Measurements from ENCODE around the gene PRXL2A.
"Not testable (repeated sequence)": the region's sequence is repeated elsewhere in the genome, so short reads cannot be mapped to it uniquely, and the experiment has no call there.

The PRXL2A gene

DNA sequence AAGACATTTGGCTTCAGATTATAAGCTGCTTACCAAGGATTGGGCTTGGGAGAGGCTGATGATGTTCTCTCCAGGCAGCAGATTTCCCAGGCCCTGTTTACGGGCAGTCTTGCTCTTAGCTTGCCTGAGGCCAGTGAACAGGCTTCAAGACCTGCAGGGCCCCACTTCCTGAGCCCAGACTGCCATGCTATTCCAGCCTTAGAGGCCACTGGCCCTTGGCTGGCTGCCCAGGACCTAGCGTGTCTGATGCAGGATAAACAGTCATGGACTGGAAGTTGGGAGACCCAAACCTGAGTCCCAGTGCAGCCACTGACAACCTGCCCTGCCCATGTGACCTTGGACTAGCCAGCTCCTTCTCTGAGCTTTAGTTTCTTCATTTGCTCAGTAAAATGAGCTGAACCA is 2.9 kb downstream of the PRXL2A start:
- DNase-seq (ENCODE audit: low spot score), result no peak

DNA sequence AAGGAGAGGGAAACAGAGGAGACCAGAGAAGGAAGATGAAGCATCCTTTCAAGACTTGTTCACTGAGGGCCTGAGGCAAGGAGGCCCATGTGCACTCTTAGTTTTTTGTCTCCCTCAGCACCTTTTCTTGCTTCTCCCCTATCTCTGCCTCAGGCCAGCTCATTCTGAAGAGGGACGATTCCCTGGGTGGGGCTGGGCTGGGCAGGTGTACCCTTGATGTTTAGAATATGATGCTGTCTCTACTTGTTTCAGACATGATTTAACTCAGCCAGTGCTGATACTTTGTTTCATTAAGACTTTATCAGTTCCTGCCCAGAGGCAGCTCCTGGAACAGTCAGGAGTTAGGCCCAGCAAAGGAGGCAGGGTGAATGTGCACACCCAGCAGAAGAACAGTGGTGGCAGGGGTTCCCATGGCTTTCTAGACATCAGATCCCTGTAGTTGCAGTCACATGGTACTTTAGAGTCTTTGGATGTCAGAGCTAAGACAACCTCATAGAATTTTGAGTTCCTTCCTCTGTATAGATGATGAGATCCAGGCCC is 3.4 kb downstream of the PRXL2A start:
- no peak for DNase-seq (ENCODE audit: low spot score)

DNA sequence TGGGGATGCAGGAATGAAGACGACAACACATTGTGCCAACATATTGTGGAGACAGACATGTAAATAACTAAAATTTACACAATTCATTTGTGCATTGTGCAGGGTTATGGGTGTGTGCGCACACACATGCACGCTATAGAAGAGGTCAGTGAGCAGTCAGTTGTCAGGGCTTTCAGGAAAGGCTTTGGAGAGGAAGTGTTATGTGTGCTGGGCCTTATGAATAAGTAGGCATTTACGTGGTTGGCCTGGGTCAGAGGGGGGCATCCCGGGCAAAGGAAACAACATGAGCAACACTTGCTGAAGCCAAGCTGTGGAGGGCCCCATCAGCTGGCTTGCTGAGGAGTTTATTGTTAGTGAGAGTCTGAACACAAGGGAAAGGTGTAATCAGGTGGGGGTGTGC is 4.1 kb downstream of the PRXL2A start:
- DNase-seq (ENCODE audit: low spot score), result no peak

DNA sequence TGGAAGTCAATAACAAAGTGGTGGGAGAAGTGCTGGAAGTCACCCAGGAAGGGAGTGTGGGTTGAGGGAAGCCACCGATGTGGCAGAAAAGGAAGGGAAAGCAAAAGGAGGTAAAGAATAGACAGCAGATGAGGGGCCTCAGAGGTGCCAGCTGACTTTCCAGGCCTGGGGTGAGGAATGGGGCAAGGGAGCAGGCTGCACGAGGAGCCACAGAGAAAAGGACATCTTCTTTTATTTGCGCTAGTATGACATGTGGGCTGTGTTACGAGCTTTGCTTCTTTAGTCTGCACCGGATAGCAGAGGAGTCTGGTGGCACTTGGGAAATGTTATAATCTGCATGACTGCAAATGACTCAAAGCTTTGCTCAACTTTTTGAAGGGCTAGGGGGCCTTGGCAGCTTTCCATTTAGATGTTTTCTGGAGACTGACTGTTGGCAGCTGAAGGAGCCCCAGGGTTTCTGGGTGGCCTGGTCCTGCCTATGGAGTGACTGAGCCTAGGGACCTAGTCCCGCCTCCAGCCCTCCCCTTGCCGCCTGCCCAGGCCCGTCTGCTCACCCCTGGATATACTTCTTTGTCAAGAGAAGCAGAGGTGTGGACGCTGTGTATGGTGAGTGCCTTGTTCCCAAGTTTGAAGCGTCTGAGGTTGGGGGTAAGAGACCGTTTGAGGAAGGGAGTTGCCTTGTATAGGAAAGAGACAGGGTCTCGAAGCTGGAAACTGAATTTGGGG is 5.1 kb downstream of the PRXL2A start:
- DNase-seq (ENCODE audit: low spot score), result no peak

DNA sequence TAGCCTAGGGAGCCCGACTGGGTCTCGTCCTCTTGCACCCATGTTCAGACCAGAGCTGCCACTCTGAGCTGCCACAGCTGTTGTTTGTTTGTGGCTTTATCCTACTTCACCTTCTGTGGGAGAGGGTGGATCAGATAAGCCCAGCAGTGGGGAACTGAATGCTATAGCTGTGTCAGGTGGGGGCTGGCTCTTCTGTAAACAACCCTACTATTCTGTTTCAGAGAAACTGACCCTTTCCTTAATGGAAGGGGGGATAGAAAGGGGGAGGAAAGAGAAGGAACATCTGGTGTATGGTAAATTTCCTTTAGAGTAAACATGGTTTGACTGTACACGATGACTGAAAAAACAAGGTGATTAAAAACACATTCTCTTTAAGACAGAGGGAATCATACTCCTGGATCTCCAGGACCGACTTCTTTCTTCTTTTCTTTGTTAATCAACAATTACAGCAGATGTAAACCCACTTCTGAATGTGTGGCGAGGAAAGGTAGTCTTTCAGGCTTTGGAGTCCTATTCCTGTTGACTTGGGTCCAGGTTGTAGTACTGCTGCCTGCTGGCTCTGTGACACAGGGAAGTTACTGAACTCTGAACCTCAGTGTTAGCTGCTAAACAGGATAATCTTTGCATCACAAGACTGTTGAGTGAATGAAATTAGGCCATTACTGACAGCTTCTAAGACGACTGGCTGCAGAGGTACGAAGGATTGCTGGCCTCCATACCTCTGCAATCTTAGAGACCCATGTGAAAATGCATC is 6.0 kb downstream of the PRXL2A start:
- DNase-seq (ENCODE audit: low spot score), result no peak

DNA sequence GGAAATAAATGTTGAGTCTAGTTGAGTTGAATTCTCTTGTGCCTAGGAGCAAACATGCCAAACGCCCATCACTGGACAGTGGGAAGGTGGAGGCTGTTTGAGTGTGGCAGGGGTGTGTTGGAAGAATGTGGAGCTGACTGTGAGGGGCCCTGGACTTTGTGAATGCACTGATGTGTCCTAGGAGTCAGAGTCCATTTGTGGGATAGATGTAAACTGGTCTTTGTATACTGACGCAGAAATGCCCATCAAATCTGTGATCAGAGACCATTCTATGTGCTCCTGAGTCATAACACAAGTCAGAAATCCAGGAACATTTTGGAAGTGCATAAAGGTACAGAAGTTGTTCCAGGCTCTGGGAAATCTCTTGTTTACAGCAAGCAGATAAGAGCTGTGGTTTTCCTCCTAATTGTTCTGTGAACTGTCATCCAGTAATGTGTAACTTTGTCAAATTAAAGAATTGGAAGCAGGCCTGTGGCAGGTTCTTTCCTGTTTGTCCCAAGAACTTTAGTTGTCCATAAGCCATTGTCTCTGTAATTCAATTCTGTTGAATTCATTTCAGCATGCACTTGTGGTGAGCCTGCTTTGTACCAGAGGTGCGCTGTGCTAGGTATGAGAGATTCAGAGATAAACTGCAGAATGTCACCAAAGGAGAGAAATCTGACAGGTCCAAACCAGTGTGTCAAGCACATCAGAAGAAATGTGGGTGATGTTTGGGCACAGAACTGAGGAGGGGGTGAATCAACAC is 7.6 kb downstream of the PRXL2A start:
- DNase-seq (ENCODE audit: low spot score), result no peak

DNA sequence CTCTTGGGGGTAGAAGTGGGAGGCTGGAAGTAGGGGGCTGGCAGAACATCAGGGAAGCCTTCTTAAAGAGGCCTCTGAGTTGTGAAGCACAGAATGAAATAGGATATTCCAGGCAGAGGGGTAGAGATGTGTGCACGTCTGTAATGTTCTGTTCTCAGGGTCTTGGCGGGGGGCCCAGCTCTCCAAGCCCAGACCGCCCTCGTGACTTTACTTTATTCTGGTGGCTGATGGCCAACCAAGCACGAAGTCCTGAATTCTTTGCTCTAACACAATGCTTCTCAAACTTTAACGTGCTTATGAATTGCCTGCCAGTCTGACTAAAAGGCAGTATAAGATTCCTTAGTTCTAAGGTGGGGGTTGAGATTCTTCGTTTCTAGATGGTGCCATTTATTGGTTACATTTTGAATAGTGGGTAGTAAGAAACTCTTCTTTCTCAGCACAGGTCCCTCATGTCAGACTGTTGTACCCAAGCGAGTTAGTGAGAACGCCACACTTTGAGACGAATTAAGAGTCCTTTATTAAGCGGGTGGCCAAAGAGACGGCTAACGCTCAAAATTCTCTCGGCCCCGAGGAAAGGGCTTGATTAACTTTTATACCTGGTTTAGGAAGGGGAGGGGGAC is 8.2 kb downstream of the PRXL2A start:
- no peak for DNase-seq (ENCODE audit: low spot score)

DNA sequence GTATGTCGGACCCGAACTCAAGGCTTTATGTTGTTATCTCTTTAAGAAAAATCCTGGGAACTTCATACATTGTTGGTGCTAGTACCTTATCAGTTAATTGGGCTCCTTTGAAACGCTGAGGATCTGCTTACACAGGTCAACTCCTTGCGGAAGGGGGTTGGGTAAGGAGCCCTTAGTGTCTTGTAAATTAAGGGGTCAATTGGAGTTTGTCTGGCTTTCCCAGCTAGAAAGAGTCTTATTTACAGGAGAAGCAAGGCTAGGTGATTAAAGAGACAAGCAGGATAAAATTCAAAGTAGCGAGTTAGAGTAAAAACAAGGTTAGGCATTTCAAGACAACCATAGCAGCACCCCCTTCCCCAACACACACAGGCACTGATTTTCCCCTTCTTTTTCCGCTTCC is 8.9 kb downstream of the PRXL2A start:
- DNase-seq (ENCODE audit: low spot score), result not testable (repeated sequence)

DNA sequence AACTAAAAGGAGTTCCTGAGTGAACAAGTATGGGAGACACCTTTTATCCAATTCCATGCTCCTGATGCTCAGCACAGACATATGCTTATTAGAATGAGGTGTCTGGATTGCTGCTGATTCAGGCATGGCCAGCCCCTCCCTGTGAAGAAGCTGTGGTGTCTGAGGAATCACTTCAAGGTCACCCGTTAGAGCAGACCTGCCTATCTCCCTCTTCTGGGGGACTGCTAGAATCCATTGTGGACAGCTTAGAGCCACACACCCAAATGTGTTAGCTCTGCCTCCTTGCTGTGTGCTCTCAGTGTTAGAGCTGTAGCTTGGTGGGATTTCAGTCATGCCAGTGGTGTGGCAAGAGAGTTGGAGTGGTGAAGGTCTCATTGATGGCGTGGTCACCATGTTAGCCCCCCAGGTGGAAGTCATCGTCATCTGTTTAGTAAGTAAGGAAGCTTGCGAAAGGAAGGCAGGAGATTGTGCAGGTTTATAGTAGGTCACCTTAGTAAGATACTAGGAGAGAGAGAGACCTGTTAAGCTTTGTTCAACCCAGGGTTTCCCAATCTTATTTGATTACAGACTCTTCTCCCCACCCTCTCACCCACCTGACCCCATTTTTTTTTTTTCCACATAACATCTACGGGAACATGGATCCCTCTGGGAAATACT is 12.8 kb downstream of the PRXL2A start:
- DNase-seq (ENCODE audit: low spot score), result peak; percentile 2

DNA sequence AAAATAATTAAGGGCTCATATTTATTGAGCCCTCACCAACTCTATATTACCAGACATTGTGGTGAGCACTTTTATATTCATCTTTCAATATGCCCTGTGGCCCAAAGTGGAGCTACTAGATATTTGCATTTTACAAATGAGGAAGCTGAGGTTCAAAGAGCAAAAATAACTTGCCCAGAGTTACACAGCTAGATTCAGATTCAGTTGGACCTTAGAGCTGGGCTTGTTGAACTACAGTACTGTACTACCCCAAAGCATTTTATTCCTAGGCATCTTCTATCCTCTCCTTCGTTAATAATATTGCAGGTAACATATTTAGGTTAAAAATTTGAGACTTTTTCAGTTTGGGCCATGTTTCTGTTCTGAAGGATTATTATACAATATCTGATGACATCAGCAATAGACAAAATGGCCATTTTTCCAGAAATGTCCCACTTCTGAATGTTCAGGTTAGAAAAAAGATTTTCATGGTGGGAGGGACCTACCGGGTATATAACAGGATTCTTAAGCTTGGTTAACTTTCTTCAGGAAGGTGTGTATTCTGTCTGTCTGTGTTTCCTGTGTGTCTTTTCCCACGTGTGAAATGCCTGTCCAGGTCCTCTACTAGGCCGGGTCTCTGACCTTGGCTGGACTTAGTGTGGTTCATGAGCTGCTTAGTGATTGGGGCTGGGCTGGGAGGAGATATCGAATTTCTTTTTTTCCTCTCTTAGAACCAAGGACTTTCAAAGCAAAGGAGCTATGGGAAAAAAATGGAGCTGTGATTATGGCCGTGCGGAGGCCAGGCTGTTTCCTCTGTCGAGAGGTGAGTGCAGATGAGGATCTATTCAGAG is 13.6 kb downstream of the PRXL2A start:
- DNase-seq (ENCODE audit: low spot score), result peak; percentile 56

DNA sequence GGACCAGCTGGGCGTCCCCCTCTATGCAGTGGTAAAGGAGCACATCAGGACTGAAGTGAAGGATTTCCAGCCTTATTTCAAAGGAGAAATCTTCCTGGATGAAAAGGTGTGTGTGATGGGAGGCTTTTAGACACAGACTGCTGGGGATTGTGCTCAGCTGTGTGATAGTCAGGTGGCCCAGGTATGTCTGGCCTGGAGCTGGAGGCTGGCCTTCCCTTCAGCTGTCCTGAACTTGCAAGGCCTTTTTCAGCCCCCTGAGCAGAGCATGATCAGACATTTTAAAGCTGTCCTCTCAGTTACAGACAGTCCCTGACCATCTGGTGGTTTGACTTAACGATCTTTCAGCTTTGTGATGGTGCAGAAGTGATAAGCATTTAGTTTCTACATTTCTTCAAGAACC is 17.6 kb downstream of the PRXL2A start:
- DNase-seq (ENCODE audit: low spot score), result no peak

DNA sequence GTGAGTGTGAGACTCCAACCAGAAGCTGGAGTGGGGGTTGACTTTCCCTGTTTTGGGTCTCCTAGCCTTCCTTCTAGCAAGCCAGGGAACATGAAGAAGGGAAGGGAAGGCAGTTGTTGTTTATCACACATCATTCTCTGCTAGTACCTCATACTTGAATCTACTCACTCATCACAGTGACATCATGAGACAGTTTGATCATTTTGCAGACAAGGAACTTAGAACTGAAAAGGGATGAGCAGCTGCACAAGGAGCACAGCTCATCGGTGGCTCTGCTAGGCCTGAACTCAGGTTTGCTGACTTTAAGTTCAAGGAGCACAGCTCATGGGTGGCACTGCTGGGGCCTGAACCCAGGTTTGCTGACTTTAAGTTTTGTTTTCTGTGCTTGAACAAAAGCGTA is 19.2 kb downstream of the PRXL2A start:
- DNase-seq (ENCODE audit: low spot score), result no peak

DNA sequence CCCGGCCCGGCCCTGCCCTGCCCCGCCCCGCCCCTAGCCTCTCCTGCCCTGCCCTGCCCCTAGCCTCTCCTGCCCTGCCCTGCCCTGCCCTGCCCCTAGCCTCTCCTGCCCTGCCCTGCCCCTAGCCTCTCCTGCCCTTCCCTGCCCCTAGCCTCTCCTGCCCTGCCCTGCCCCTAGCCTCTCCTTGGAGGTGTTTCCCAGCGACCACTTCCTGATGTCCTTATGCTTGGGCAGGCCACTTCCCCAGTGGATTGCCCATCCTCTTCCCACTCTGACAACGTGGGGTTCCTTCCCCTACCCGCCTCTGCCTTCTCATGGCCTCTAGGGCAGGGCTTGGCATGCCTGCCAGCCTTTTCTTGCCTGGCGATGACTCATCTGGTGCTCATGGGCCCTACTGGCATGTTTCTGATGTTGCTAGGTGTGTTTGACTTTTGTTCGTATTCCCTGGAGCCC is 21.2 kb downstream of the PRXL2A start:
- DNase-seq (ENCODE audit: low spot score), result no peak

DNA sequence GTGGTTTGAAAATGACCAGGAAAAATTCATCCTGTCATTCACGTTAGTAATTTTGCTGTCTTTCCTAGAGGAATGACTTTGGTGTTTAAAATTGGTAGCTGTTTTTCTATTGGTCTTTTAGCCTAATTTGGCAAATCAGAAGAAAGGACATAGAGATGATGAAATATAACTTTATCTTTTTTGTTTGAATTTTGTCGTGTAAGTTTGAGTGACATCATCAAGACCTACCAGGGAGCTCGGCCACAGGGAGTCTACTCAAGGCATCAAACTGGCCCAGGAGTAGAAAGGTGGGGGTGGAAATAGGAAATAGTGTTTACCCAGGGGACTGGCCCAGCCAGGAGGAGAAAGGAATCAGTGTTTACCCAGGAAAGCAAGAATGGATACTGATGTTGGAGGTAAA is 24.8 kb downstream of the PRXL2A start:
- DNase-seq (ENCODE audit: low spot score), result no peak

DNA sequence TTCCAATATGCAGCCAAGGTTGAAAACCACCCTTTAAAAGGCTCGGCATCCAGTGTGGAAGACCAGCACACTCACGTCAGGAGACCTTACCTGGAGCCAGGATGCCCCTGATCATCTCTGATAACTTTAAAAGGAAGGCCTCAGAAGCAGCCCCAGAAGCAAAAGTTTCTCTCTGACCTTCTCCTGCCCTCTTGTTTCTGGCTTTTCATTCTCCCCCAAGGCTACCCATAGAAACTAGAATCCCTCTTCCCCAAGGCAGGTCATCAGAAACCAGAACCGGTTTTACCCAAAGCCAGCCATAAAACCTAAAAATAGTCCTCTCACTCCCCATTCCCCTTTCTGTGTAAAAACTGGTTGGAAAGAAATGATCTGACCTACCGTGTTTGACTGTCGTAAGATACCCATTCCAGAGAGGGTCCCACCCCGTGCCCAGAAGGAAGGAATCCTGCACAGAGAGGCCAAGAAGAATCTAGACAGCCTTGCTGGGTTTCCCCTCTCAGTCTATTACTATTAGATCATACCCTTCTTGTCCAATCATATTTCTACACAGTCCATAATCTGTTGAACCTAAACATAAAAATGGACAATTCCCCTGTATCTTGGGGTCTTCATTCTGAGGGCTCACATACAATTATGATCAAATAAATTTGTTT is 28.2 kb downstream of the PRXL2A start:
- no peak for DNase-seq (ENCODE audit: low spot score)

DNA sequence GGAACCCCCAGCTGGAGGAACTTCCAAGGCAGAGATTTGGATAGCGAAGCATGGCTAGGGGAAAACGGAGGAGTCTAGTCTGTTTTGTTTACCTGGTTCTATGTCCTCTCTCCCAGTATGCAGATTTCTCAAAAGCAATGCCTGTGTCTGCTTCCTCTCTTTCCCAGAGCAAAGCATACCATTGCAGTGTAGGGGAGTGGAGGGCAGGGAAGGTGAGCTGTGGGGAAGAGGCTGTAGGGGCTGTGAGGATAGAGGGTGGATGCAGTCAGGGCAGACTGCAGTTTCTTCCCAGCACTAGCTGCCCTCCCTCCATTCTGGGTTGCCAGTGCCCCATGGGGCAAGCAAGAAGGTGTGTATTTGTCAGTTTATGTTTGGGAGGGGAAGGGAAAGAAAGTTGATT is 28.9 kb downstream of the PRXL2A start:
- no peak for DNase-seq (ENCODE audit: low spot score)

DNA sequence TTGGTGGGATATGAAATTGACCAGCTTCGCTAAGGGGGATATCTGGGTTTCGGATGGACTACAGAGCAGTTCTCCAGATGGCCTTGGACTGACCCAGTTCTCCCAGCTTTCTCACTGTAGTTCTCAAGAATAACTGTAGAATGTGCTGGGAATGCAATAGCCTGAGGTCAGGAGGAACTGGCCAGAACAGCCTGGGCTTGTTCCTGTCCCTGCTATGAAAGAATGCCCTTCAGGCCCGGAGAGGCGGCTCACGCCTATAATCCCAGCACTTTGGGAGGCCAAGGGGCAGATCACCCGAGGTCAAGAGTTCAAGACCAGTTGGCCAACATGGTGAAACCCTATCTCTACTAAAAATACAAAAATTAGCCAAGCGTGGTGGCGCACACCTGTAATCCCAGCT is 33.5 kb downstream of the PRXL2A start:
- no peak for DNase-seq (ENCODE audit: low spot score)

DNA sequence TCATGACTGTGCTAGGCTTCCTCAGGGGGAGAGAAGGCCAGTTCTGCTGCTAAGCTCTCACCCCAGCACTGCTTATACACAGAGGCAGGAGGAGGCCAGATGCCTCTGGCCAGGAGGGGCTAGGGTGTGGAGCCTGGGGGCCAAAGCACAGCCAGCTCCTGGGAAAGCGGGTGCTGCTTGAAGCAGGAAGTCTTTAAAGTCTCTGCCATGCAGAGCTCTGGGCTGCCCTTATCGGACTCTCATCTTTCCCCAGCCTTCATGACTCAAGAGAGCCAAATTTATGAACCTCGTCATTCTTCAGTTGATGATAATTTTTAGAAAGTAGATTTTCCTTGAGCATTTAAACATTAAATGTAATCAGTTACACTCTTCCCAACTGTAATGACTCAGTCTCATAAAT is 34.5 kb downstream of the PRXL2A start:
- no peak for DNase-seq (ENCODE audit: low spot score)

DNA sequence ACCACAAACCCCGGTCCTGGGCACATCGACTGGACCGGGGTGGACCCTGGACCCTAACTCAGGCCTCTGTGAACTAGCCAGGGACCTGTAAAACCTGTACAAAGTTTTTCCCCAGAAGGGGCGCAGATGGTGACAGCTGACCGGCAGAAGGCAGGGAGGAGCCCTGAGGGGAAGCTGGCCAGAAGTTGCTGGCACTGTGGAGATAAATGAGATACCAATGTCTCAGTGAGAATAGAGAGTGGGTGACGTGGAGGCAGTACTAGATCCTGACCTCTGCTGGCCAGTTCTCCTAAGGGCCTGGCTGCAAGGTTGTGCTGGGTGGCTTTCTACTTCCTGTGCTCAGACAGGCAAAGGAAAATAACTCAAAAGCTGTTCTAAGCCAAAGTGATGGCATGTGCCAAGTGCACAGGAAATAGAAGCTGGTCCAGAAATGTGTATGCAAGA is 35.2 kb downstream of the PRXL2A start:
- DNase-seq (ENCODE audit: low spot score), result peak; percentile 46

DNA sequence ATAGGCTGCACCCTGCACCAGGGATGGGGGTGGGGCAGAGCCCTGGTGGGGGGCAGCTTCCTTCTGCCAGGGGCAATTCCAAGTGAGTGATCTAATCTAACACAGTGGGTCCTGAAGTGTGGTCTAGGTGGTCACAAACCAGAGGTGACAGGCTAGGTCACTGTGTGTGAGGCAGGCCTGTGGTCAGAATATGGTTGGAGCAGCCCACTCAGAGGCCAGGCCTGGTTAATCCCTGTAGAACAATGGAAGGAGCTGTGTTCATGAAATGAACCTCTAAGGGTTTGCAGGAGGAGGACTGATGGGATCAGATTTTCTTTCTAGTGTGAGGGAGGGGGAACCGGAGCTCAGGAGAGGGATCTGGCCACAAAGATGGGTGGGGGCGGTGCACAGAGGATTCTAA is 35.8 kb downstream of the PRXL2A start:
- DNase-seq (ENCODE audit: low spot score), result no peak
